C4-2B (cell line): ENCODE measurements around the gene RMC1.

Experiments
- H3K27ac ChIP-seq: fragments of 450-650 bp; 2 replicates; pipeline ENCODE4 v1.5.1; 2017
- ZFX ChIP-seq: fragments of 450-650 bp; IDR thresholded peaks from 2 replicates; pipeline ENCODE4 v1.6.1; 2017
- TF ChIP-seq, protein P1 (sequence below): fragments of 450-650 bp; conservative IDR thresholded peaks from 2 replicates; pipeline ENCODE4 v1.5.1; 2017; ENCODE audit warnings: mild to moderate bottlenecking

Gene RMC1

GRCh38 chr18:23536204-23536603 is 32.9 kb downstream of the RMC1 start:
- no peak for TF ChIP-seq ZFX
- TF ChIP-seq, protein P1, sequence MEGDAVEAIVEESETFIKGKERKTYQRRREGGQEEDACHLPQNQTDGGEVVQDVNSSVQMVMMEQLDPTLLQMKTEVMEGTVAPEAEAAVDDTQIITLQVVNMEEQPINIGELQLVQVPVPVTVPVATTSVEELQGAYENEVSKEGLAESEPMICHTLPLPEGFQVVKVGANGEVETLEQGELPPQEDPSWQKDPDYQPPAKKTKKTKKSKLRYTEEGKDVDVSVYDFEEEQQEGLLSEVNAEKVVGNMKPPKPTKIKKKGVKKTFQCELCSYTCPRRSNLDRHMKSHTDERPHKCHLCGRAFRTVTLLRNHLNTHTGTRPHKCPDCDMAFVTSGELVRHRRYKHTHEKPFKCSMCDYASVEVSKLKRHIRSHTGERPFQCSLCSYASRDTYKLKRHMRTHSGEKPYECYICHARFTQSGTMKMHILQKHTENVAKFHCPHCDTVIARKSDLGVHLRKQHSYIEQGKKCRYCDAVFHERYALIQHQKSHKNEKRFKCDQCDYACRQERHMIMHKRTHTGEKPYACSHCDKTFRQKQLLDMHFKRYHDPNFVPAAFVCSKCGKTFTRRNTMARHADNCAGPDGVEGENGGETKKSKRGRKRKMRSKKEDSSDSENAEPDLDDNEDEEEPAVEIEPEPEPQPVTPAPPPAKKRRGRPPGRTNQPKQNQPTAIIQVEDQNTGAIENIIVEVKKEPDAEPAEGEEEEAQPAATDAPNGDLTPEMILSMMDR: no peak
- H3K27ac ChIP-seq: no peak overlapping the region

GRCh38 chr18:23537274-23537673 is 34.0 kb downstream of the RMC1 start:
- no peak overlapping the region for H3K27ac ChIP-seq
- no peak for TF ChIP-seq ZFX
- TF ChIP-seq, protein P1: no peak

DNA sequence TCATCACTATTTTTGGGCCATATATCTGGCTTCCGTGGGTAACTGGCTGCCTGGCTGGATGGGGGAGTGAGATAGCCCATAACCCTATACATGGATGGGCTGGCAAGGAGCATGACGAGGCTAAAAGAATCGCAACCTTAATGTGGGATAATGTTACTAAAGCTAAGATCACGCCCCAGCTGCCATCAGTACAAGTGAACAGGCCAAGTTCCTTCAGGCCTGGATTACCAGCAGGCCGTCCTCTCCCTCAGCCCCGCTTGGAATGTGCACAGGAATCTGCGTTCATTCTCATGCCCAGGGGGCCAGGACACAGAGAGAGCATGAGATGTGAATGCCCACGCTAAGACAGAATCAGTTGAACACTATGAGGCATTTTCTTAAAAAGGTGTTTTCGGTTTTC is 34.7 kb downstream of the RMC1 start:
- H3K27ac ChIP-seq: no peak overlapping the region
- no peak for TF ChIP-seq ZFX
- TF ChIP-seq, protein P1: no peak

DNA sequence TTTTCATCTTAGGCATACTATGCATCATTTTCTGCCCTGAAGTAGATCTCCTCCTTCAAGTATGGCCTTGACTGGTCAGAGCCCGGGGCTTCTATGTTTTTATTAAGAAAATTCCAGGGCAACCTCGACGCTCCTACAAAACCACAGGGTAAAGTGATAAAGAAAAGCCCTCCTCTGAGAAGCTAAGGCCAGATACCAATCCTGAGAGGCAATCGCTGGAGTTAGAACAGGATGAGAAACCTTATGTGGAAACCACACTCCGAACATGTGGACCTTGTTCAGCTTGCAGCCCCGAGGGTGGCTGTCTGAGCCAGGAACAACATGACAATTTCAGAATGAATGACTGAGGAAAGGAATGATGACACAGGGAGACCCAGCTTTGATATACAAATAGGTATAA is 35.6 kb downstream of the RMC1 start:
- no peak overlapping the region for H3K27ac ChIP-seq
- TF ChIP-seq, protein P1: no peak
- no peak for TF ChIP-seq ZFX

DNA sequence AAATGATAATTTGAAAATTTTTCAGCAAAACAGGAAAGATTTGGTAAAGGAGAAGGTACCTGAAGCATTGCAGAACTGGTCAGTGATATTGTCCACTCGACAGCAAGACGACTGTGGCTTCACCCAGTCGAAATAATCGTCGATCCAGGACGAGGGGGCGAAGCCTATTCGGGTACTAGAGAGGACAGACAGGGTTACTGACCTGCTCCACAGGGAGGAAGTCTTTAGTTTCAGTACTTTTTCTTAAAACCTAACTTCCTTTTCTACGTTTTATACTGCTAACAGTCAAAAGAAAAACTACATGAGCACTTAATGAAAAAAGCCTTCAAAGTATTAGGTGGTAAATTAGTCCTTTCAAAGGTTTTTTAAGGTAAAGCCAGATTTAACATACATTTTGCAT is 36.0 kb downstream of the RMC1 start:
- TF ChIP-seq, protein P1: no peak
- no peak for TF ChIP-seq ZFX
- H3K27ac ChIP-seq: no peak overlapping the region

GRCh38 chr18:23539911-23540525 is 36.7 kb downstream of the RMC1 start:
- no peak overlapping the region for H3K27ac ChIP-seq
- TF ChIP-seq ZFX: no peak
- TF ChIP-seq, protein P1: no peak

- no peak for TF ChIP-seq ZFX
- TF ChIP-seq, protein P1: no peak
- H3K27ac ChIP-seq: no peak overlapping the region
These were observed 37.6 kb downstream of the RMC1 start for GRCh38 chr18:23540867-23541266.
